BJ (cell line): ENCODE results near the gene FOSL2. TPM values are rescaled to one million over a fixed set of nuclear protein-coding genes. Genes with fewer than 3 reads are reported as not detected.

Source experiments
- CTCF ChIA-PET: fragments of 350-600 bp; formaldehyde crosslinking; extraction: SDS; loops from one replicate; lab custom pipeline; 2021; ENCODE audit warnings: antibody characterized with exemption, inconsistent platforms; lab: Yijun Ruan, JAX
- POLR2A ChIA-PET: fragments of 300-600 bp; sonication (Branson Sonifier 250); formaldehyde crosslinking; extraction: SDS; loops from one replicate; lab custom pipeline; 2021; ENCODE audit warnings: antibody characterized with exemption; lab: Charles Lee
- DNase-seq: peaks from one replicate; pipeline ENCODE4 v3.0.0-alpha.2; 2011; ENCODE audit warnings: low read depth
- H3K27me3 ChIP-seq: 2 replicates; pipeline ENCODE4 v1.6.0; 2011; ENCODE audit warnings: low read length; ENCODE audit not compliant: control insufficient read depth, insufficient read depth
- H3K36me3 ChIP-seq: 2 replicates; pipeline ENCODE4 v1.5.1; 2011; ENCODE audit warnings: low read length; ENCODE audit not compliant: control insufficient read depth, insufficient read depth
- H3K4me3 ChIP-seq: 2 replicates; pipeline ENCODE4 v1.5.1; 2011; ENCODE audit warnings: low read depth, mild to moderate bottlenecking, control low read depth, low read length
- polyA plus RNA-seq: library from polyadenylated mRNA; depleted of rRNA; stranded (reverse); fragments of >200 nt; gene quantifications from 2 replicates; pipeline ENCODE4 v1.2.3, GENCODE V29; 2011
- TF ChIP-seq, protein P1 (sequence below): IDR thresholded peaks from 2 replicates; pipeline ENCODE4 v1.5.1; 2011; ENCODE audit warnings: low read depth, mild to moderate bottlenecking, control low read depth, inconsistent platforms, low read length, moderate library complexity; ENCODE audit not compliant: insufficient read depth

FOSL2 gene
- polyA plus RNA-seq, 1 experiment: 52.5 TPM

DNA sequence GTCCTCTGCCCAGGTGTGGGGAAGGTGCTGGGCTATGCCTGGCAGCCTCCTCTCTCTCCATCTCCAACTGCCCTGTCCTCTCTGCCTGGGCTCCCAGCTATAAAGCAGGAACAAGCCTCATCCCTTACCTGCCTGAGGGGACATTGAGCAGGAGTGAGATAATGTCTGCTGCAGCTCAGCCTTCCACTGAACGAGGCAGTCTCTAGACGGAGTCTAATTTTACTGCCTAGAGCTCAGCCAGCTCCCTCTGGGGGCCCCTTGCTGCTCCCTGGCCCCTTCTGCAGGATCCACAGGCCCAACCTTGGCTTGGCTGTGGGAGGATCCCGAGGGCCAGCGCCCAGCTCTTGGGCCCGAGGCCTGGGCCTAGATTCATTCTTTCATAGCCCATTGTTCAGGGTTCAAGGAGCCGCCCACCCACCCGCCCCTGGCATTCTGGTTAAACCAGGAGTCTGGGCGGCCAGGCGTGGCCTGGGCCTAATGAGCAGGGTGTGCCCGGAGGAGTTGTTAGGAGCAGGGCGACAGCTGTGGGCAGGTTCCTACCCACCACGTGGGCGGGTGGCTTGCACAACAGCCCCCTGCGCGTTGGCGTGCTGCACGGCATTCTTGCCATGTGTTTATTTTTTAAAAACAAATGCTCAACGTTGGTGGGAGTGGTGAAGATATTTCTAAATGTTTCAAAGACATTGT, 44.6 kb downstream of the FOSL2 start:
- Histone ChIP-seq H3K27me3 (no peaks in the 10 kb centered on the region), H3K4me3 (no peak overlapping the region), H3K36me3 (no peaks in the 10 kb centered on the region)
- DNase-seq: no peak
- POLR2A ChIA-PET: no interaction called here
- TF ChIP-seq, protein P1, sequence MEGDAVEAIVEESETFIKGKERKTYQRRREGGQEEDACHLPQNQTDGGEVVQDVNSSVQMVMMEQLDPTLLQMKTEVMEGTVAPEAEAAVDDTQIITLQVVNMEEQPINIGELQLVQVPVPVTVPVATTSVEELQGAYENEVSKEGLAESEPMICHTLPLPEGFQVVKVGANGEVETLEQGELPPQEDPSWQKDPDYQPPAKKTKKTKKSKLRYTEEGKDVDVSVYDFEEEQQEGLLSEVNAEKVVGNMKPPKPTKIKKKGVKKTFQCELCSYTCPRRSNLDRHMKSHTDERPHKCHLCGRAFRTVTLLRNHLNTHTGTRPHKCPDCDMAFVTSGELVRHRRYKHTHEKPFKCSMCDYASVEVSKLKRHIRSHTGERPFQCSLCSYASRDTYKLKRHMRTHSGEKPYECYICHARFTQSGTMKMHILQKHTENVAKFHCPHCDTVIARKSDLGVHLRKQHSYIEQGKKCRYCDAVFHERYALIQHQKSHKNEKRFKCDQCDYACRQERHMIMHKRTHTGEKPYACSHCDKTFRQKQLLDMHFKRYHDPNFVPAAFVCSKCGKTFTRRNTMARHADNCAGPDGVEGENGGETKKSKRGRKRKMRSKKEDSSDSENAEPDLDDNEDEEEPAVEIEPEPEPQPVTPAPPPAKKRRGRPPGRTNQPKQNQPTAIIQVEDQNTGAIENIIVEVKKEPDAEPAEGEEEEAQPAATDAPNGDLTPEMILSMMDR: no peak
- CTCF ChIA-PET: no interaction called here

DNA sequence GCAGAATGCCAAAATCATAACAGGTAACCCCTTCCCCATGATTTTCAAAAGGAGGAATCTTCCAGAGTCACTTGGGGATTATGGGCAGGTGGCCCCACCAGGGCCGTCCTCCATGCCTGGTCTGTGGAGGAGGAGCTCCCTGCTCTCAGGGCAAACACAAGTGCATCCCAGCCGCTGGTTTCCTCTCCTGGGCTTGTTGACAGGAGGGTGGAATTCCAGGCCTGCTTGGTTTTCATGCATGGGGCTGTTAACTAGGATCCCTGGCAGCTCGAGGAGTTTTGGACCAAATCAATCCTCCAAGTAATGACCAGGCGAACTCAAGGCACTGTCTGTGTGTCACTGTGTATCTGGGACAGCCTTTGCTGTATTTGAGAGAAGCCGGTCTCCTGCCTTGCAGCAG, 45.3 kb downstream of the FOSL2 start:
- TF ChIP-seq, protein P1: no peak
- H3K4me3 ChIP-seq: no peak overlapping the region
- H3K27me3 ChIP-seq: no peaks in the 10 kb centered on the region
- ChIA-PET CTCF (no interaction called here), POLR2A (no interaction called here)
- H3K36me3 ChIP-seq: no peaks in the 10 kb centered on the region
- DNase-seq: no peak

DNA sequence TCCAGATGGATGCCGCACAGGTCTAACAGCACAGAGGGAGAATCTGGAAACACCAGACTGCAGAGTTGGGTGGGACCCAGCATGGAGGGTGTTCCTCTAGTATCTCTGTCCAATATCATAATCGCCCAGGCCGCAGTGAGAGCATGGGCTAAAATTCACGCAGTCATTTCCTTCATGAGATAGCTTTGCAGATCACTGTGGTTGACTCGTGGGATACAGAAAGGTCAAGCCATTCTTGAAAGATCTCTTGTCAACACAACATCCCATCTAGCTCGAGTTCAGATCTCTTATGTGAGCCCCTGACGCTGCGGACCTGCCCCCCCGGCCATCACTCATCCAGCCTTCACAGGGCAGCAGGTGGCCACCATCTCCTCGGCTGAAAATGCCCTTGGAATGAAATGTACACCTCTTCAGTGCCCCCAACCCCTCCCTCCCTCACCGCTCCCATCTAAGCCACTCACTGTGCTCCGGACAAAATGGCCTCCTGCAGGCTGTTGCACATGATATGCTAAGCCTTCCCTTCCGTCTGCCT, 45.9 kb downstream of the FOSL2 start:
- TF ChIP-seq, protein P1: no peak
- no peak overlapping the region for H3K4me3 ChIP-seq
- no peaks in the 10 kb centered on the region for H3K36me3 ChIP-seq
- no peaks in the 10 kb centered on the region for H3K27me3 ChIP-seq
- CTCF ChIA-PET: no interaction called here
- DNase-seq: no peak
- POLR2A ChIA-PET: no interaction called here

DNA sequence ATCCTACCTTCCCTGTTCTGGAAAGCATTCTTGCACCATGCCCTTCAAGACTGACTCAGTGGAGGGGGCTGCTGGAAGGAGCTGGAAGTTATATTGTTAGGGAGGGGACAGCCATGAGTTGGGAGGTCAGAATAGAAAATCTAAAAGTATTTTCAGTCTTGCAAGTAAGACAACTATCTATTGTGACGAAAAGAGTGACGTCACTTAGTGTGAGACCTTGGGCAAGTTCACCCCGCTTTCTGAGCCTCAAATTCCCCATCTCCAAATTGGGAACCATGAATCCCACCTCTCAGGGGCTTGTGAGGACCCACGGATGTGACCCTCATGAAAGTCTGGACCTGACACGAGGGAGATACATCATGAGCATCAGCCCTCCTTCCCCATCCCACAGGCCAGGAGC, 46.5 kb downstream of the FOSL2 start:
- CTCF ChIA-PET: no interaction called here
- no peak for DNase-seq
- POLR2A ChIA-PET: no interaction called here
- Histone ChIP-seq H3K27me3 (no peaks in the 10 kb centered on the region), H3K36me3 (no peaks in the 10 kb centered on the region), H3K4me3 (no peak overlapping the region)
- TF ChIP-seq, protein P1: no peak

DNA sequence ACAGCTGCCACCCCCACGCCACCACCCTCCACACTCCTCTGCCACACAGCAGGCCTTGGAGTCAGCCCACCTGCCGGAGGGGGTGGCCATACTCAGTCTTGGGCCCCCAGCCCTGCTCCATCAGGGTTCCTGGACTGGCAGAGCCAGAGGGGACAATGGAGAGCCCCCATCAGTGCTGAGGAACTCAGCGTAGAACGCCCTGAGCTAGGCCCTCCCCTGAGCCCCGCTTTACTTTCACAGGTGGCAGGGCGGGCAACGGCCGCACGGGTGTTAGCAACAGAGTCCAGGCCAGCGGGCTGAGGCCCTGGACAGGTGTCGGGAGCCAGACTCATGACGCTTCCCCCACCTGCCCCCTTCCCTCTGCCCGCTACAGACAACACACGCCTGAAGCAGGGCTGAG, 47.1 kb downstream of the FOSL2 start:
- no peak for DNase-seq
- POLR2A ChIA-PET: no interaction called here
- TF ChIP-seq, protein P1: no peak
- CTCF ChIA-PET: no interaction called here
- Histone ChIP-seq H3K36me3 (no peaks in the 10 kb centered on the region), H3K4me3 (no peak overlapping the region), H3K27me3 (no peaks in the 10 kb centered on the region)
